PFSK-1 (cell line): Measurements from ENCODE around the gene ETFA.

Experiments
- POLR2AphosphoS5 ChIP-seq: IDR thresholded peaks from 2 replicates; pipeline ENCODE4 v1.6.1; 2012; ENCODE audit warnings: low read depth, mild to moderate bottlenecking, control low read depth, low read length, moderate library complexity
- SIN3A ChIP-seq: IDR thresholded peaks from 2 replicates; pipeline ENCODE4 v1.6.1; 2012; ENCODE audit warnings: mild to moderate bottlenecking, low read length, moderate library complexity, borderline replicate concordance; ENCODE audit not compliant: insufficient read depth
- TAF1 ChIP-seq: IDR thresholded peaks from 2 replicates; pipeline ENCODE4 v1.6.1; 2012; ENCODE audit warnings: low read length, control low read depth, borderline replicate concordance; ENCODE audit not compliant: insufficient read depth
- TF ChIP-seq, protein P1 (sequence below), 2 experiments: IDR thresholded peaks; 2 replicates each; pipeline versions ENCODE4 v1.6.1 to v1.8.0; 2011 to 2012; ENCODE audit warnings: low read depth in 2 of 2, low read length in 2 of 2, control low read depth in 1 of 2, inconsistent platforms in 1 of 2, mild to moderate bottlenecking in 1 of 2, moderate library complexity in 1 of 2; ENCODE audit not compliant: insufficient read depth in 1 of 2

- peak; percentile 96 for TF ChIP-seq POLR2AphosphoS5
- TF ChIP-seq TAF1, result peak; percentile 54; the same call in 1 of the 2 replicates
- TF ChIP-seq, protein P1, sequence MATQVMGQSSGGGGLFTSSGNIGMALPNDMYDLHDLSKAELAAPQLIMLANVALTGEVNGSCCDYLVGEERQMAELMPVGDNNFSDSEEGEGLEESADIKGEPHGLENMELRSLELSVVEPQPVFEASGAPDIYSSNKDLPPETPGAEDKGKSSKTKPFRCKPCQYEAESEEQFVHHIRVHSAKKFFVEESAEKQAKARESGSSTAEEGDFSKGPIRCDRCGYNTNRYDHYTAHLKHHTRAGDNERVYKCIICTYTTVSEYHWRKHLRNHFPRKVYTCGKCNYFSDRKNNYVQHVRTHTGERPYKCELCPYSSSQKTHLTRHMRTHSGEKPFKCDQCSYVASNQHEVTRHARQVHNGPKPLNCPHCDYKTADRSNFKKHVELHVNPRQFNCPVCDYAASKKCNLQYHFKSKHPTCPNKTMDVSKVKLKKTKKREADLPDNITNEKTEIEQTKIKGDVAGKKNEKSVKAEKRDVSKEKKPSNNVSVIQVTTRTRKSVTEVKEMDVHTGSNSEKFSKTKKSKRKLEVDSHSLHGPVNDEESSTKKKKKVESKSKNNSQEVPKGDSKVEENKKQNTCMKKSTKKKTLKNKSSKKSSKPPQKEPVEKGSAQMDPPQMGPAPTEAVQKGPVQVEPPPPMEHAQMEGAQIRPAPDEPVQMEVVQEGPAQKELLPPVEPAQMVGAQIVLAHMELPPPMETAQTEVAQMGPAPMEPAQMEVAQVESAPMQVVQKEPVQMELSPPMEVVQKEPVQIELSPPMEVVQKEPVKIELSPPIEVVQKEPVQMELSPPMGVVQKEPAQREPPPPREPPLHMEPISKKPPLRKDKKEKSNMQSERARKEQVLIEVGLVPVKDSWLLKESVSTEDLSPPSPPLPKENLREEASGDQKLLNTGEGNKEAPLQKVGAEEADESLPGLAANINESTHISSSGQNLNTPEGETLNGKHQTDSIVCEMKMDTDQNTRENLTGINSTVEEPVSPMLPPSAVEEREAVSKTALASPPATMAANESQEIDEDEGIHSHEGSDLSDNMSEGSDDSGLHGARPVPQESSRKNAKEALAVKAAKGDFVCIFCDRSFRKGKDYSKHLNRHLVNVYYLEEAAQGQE (IDR thresholded peaks at IDR 0.05; ENCODE audit: insufficient read depth in 1 of 2, low read depth in 2 of 2, low read length in 2 of 2), result peak; percentile 20 to 29; a peak in 1 of 4 replicates
- TF ChIP-seq SIN3A, result peak; percentile 68; the same call in 1 of the 2 replicates
Measured at GRCh38 chr15:76336254-76337058, 25.2 kb upstream of the ETFA start, which contains the start of gene ISL2.
